GM12878 (cell line): Measurements from ENCODE around the gene FAM24B. TPM values are rescaled to one million over a fixed set of nuclear protein-coding genes. Genes with fewer than 3 reads are reported as not detected.
A peak's percentile ranks its signal among the peaks of the same experiment; 100 is the strongest.

Source experiments
- ATAC-seq: fragments of 200-7000 bp; cut with Tn5 transposase; 3 replicates; pipeline ENCODE4 v1.9.1; 2020; ENCODE audit warnings: mild to moderate bottlenecking, moderate library complexity
- BruUV-seq: library from RNA; stranded (reverse); fragments of 400-500 nt; replicated peaks from 2 replicates; lab custom pipeline; 2021; lab: Mats Ljungman, UMichigan
- CTCF ChIA-PET: fragments of 300-600 bp; sonication (Branson Sonifier 250); formaldehyde crosslinking; extraction: SDS; loops from one replicate; lab custom pipeline; 2021; ENCODE audit warnings: inconsistent platforms; lab: Yijun Ruan, JAX
- POLR2A ChIA-PET: fragments of 350-600 bp; formaldehyde crosslinking; extraction: SDS; loops from one replicate; lab custom pipeline; 2021; ENCODE audit warnings: inconsistent platforms; lab: Charles Lee
- RAD21 ChIA-PET: fragments of 300-600 bp; sonication (Branson Sonifier 250); formaldehyde crosslinking; loops from one replicate; lab custom pipeline; 2023; ENCODE audit warnings: antibody characterized with exemption; ENCODE audit not compliant: unreplicated experiment; lab: Charles Lee
- SMC1A ChIA-PET: fragments of 300-600 bp; sonication (Branson Sonifier 250); formaldehyde crosslinking; loops from one replicate; lab custom pipeline; 2023; ENCODE audit not compliant: unreplicated experiment, uncharacterized antibody; lab: Charles Lee
- DNase-seq: peaks from one replicate; pipeline ENCODE4 v3.0.0-alpha.2; 2011; ENCODE audit warnings: low read depth, low spot score
- FAIRE-seq: peaks from 3 replicates; lab custom pipeline; 2011; peaks lifted over from hg19 to GRCh38; lab: Jason Lieb, UNC
- H2AFZ ChIP-seq: 2 replicates; pipeline ENCODE4 v1.6.0; 2011; ENCODE audit warnings: low read depth, low read length, control low read depth; ENCODE audit not compliant: control insufficient read depth
- H3K27ac ChIP-seq: 2 replicates; pipeline ENCODE4 v1.5.1; 2011; ENCODE audit warnings: control low read depth; ENCODE audit not compliant: control insufficient read depth, insufficient read depth
- H3K27me3 ChIP-seq, 2 experiments: replicated peaks in 1 of 2; 2 replicates each; pipeline versions ENCODE4 v1.6.0 to v1.6.1; 2011; ENCODE audit warnings: low read length in 1 of 2; ENCODE audit not compliant: control insufficient read depth in 2 of 2, insufficient read depth in 2 of 2
- H3K36me3 ChIP-seq, 2 experiments: 2 replicates each; pipeline ENCODE4 v1.5.1; 2011; ENCODE audit warnings: low read length in 1 of 2; ENCODE audit not compliant: control insufficient read depth in 2 of 2, insufficient read depth in 2 of 2
- H3K4me1 ChIP-seq: 2 replicates; pipeline ENCODE4 v1.6.1; 2011; ENCODE audit warnings: mild to moderate bottlenecking, low read length, moderate library complexity, mixed read lengths; ENCODE audit not compliant: control insufficient read depth, insufficient read depth
- H3K4me2 ChIP-seq: 2 replicates; pipeline ENCODE4 v1.6.0; 2011; ENCODE audit warnings: control low read depth; ENCODE audit not compliant: control insufficient read depth, insufficient read depth
- H3K4me3 ChIP-seq: fragments of 200-600 bp; sonication (generic); 2 replicates; pipeline ENCODE4 v1.5.1; 2016
- H3K79me2 ChIP-seq: 2 replicates; pipeline ENCODE4 v1.6.0; 2011; ENCODE audit warnings: low read length; ENCODE audit not compliant: control insufficient read depth, insufficient read depth
- H3K9ac ChIP-seq: 2 replicates; pipeline ENCODE4 v1.8.0; 2011; ENCODE audit warnings: low read length, control low read depth, mixed read lengths; ENCODE audit not compliant: control insufficient read depth, insufficient read depth
- H3K9me3 ChIP-seq: replicated peaks from 3 replicates; pipeline ENCODE4 v1.5.1; 2011; ENCODE audit warnings: mild to moderate bottlenecking, low read length; ENCODE audit not compliant: control insufficient read depth, insufficient read depth
- H4K20me1 ChIP-seq: 2 replicates; pipeline ENCODE4 v1.6.0; 2011; ENCODE audit not compliant: control insufficient read depth, insufficient read depth
- CBX3 ChIP-seq: fragments of 200-600 bp; sonication (generic); IDR thresholded peaks from 2 replicates; pipeline ENCODE4 v1.6.1; 2016; ENCODE audit warnings: low read depth, borderline replicate concordance
- CHD2 ChIP-seq: IDR thresholded peaks from 2 replicates; pipeline ENCODE4 v1.6.1; 2011; ENCODE audit warnings: low read depth, low read length, improper control_type of control experiment, borderline replicate concordance
- CREB1 ChIP-seq: IDR thresholded peaks from 2 replicates; pipeline ENCODE4 v1.6.1; 2012; ENCODE audit warnings: low read depth, mild to moderate bottlenecking, inconsistent platforms
- DPF2 ChIP-seq: fragments of 450-650 bp; IDR thresholded peaks from 2 replicates; pipeline ENCODE4 v1.6.1; 2017; ENCODE audit warnings: mild to moderate bottlenecking
- E2F8 ChIP-seq: fragments of 450-650 bp; IDR thresholded peaks from 2 replicates; pipeline ENCODE4 v1.6.1; 2018; ENCODE audit warnings: mild to moderate bottlenecking, low read depth, moderate library complexity; ENCODE audit not compliant: partially characterized antibody
- HDAC6 ChIP-seq: fragments of 200-600 bp; sonication (generic); IDR thresholded peaks from one replicate; pipeline ENCODE4 v1.8.0; 2017; ENCODE audit warnings: antibody characterized with exemption; ENCODE audit not compliant: unreplicated experiment
- KAT2A ChIP-seq: conservative IDR thresholded peaks from 2 replicates; pipeline ENCODE4 v1.6.1; 2011; ENCODE audit warnings: low read depth, low read length; ENCODE audit not compliant: control insufficient read depth
- LARP7 ChIP-seq: fragments of 450-650 bp; IDR thresholded peaks from 2 replicates; pipeline ENCODE4 v1.6.1; 2017; ENCODE audit warnings: mild to moderate bottlenecking
- MLLT1 ChIP-seq: fragments of 450-650 bp; IDR thresholded peaks from 2 replicates; pipeline ENCODE4 v1.6.1; 2016; ENCODE audit warnings: mild to moderate bottlenecking
- NFYA ChIP-seq: IDR thresholded peaks from 2 replicates; pipeline ENCODE4 v1.6.1; 2011; ENCODE audit warnings: low read depth, mild to moderate bottlenecking, low read length, improper control_type of control experiment, borderline replicate concordance
- POLR2A ChIP-seq: IDR thresholded peaks from 2 replicates; pipeline ENCODE4 v1.6.1; 2011; ENCODE audit warnings: low read depth, mild to moderate bottlenecking, low read length
- SMARCA5 ChIP-seq: fragments of 450-650 bp; IDR thresholded peaks from 2 replicates; pipeline ENCODE4 v1.6.1; 2017; ENCODE audit warnings: mild to moderate bottlenecking
- SP1 ChIP-seq: IDR thresholded peaks from one replicate; pipeline ENCODE4 v1.6.1; 2011; ENCODE audit warnings: low read depth, low read length
- TAF1 ChIP-seq: IDR thresholded peaks from 2 replicates; pipeline ENCODE4 v1.6.1; 2011; ENCODE audit warnings: mild to moderate bottlenecking, low read depth, low read length, borderline replicate concordance
- TCF7 ChIP-seq: IDR thresholded peaks from 2 replicates; pipeline ENCODE4 v1.6.1; 2014; ENCODE audit warnings: antibody characterized with exemption, borderline replicate concordance
- ZBTB40 ChIP-seq: fragments of 450-650 bp; IDR thresholded peaks from 2 replicates; pipeline ENCODE4 v1.6.1; 2016; ENCODE audit warnings: mild to moderate bottlenecking, moderate library complexity, borderline replicate concordance
- ZNF24 ChIP-seq: fragments of 450-650 bp; IDR thresholded peaks from 2 replicates; pipeline ENCODE4 v1.6.1; 2017; ENCODE audit warnings: antibody characterized with exemption, mild to moderate bottlenecking
- WGBS: methylation state at CpG from one replicate; pipeline ENCODE4 v1.1.6; 2016; ENCODE audit warnings: low lambda C conversion rate; ENCODE audit not compliant: insufficient replicate concordance, insufficient coverage; ENCODE audit errors: missing lambda C conversion rate; 5-methylcytosine and 5-hydroxymethylcytosine counted together
- in situ Hi-C: fragments of 300-500 bp; cut with MboI; formaldehyde crosslinking; loops from 9 replicates; pipeline ENCODE4 v1.14.3; 2018; ENCODE audit warnings: mixed read lengths
- intact Hi-C: fragments of 100-400 bp; cut with micrococcal nuclease; formaldehyde crosslinking; loops from one replicate; pipeline ENCODE4 v1.14.2; 2022; ENCODE audit not compliant: unreplicated experiment
- polyA plus RNA-seq, 11 experiments: library from polyadenylated mRNA; depleted of rRNA in 4 of 11; unstranded in 6 of 11; stranded (reverse) in 5 of 11; fragments of >200 nt; fragmentation: Nextera tagmentation in 4 of 11; fragmentation: Illumina TruSeq in 1 of 11; extraction: Ambion mirVana in 4 of 11; extraction: Trizol in 1 of 11; gene quantifications; 1 replicate in 1 of 11; 2 replicates in 10 of 11; pipeline versions ENCODE4 v1.2.1 to v1.2.3, GENCODE V29; 2011 to 2016; ENCODE audit warnings: inconsistent platforms in 2 of 11, missing spikeins in 2 of 11, low read depth in 1 of 11
- total RNA-seq, 4 experiments: library from RNA; depleted of rRNA in 3 of 4; stranded (reverse); fragments of >200 nt in 3 of 4; fragmentation: Illumina TruSeq in 1 of 4; extraction: Trizol in 1 of 4; gene quantifications; 2 replicates each; pipeline versions ENCODE4 v1.2.1 to v1.2.3, GENCODE V29; 2013 to 2021

FAM24B gene
- total and polyA plus RNA-seq, 10 of the 15 experiments (the other 5 are each of a cell fraction or from before 2014, with no cell fraction given), result 4.8 to 15.3 (median 7.2) TPM

- TF ChIP-seq E2F8, result peak; percentile 51
These were observed 32.6 kb upstream of the FAM24B start (continued) for GRCh38 chr10:122911889-122912484.

GRCh38 chr10:122910310-122910709 is 30.9 kb upstream of the FAM24B start, which contains the start of gene FAM24A:
Gene FAM24A (plus strand): TSS chr10:122910610. CDS start chr10:122911635, 1,025 bp downstream.
- ChIA-PET RAD21 (no interaction called here), POLR2A (no interaction called here), SMC1A (no interaction called here), CTCF (no interaction called here)
- no peaks in the 10 kb centered on the region for H3K36me3 ChIP-seq
- H3K79me2 ChIP-seq, result no peaks in the 10 kb centered on the region
- no peak within 1 kb of the TSS for H3K4me2 ChIP-seq
- BruUV-seq, result no TSS peak
- H4K20me1 ChIP-seq, result no peaks in the 10 kb centered on the region
- intact Hi-C loops (no loop called here), in situ Hi-C loops (no loop called here)
- ATAC-seq (no peak), DNase-seq (no peak), FAIRE-seq (no peak)
- 41% methylated on average over 1 of the region's 1 CpG for WGBS
- H3K27ac ChIP-seq, result no peak within 1 kb of the TSS
- H3K9ac ChIP-seq, result no peak within 1 kb of the TSS
- no peak within 1 kb of the TSS for H2AFZ ChIP-seq
- no peaks in the 10 kb centered on the region for H3K4me1 ChIP-seq
- no peak within 1 kb of the TSS for H3K4me3 ChIP-seq
- no peak for TF ChIP-seq SMARCA5
- no peak for TF ChIP-seq MLLT1
- TF ChIP-seq TAF1, result no peak
- no peak for TF ChIP-seq TCF7
- no peak for TF ChIP-seq HDAC6
- TF ChIP-seq SP1, result no peak
- no peak for TF ChIP-seq ZNF24
- no peak for TF ChIP-seq CHD2
- no peak for TF ChIP-seq CREB1
- no peak for TF ChIP-seq ZBTB40
- no peak for TF ChIP-seq POLR2A
- TF ChIP-seq CBX3, result no peak
- no peak for TF ChIP-seq LARP7
- no peak for TF ChIP-seq NFYA
- TF ChIP-seq DPF2, result no peak
- TF ChIP-seq KAT2A, result no peak
- no peaks in the 10 kb centered on the region for H3K9me3 ChIP-seq
- no peaks in the 10 kb centered on the region for H3K27me3 ChIP-seq
